Heart right ventricle (tissue), 16 donors: ENCODE data around the gene ZNF800. TPM values are rescaled to one million over a fixed set of nuclear protein-coding genes. Genes with fewer than 3 reads are reported as not detected.

Experiments used
- ATAC-seq, 8 donors: fragments of 200-7000 bp; cut with Tn5 transposase; one replicate each; pipeline ENCODE4 v1.9.1; 2020; ENCODE audit warnings: mild to moderate bottlenecking in 8 of 8, moderate library complexity in 8 of 8, moderate number of reproducible peaks in 1 of 8
- DNase-seq, 2 donors: peaks; one replicate each; pipeline ENCODE4 v3.0.0-alpha.2; 2020
- H3K27ac ChIP-seq, 10 donors: fragments of 200-600 bp; sonication (generic) in 2 of 10; one replicate each; pipeline versions ENCODE4 v1.5.0 to v1.8.0; 2020 to 2022; ENCODE audit warnings: mild to moderate bottlenecking in 3 of 10
- H3K27me3 ChIP-seq, 7 donors: fragments of 200-600 bp; one replicate each; pipeline ENCODE4 v1.8.0; 2021 to 2022; ENCODE audit warnings: mild to moderate bottlenecking in 2 of 7
- H3K36me3 ChIP-seq, 9 donors: fragments of 200-600 bp; sonication (generic) in 1 of 9; one replicate each; pipeline versions ENCODE4 v1.5.0 to v1.8.0; 2020 to 2022; ENCODE audit warnings: mild to moderate bottlenecking in 2 of 9
- H3K4me1 ChIP-seq, 9 donors: fragments of 200-600 bp; sonication (generic) in 1 of 9; one replicate each; pipeline versions ENCODE4 v1.5.0 to v1.8.0; 2020 to 2022; ENCODE audit warnings: mild to moderate bottlenecking in 4 of 9
- H3K4me3 ChIP-seq, 10 donors: fragments of 200-600 bp; sonication (generic) in 2 of 10; one replicate each; pipeline versions ENCODE4 v1.5.0 to v1.8.0; 2020 to 2022; ENCODE audit warnings: mild to moderate bottlenecking in 7 of 10, moderate library complexity in 2 of 10
- H3K9me3 ChIP-seq, 11 donors: fragments of 200-600 bp in 10 of 11; sonication (generic) in 2 of 11; one replicate each; pipeline versions ENCODE4 v1.5.0 to v1.8.0; 2013 to 2022; ENCODE audit warnings: mild to moderate bottlenecking in 2 of 11, control low read depth in 1 of 11, moderate library complexity in 1 of 11
- CTCF ChIP-seq, 9 donors: fragments of 200-600 bp; sonication (generic) in 2 of 9; IDR thresholded peaks; one replicate each; pipeline versions ENCODE4 v1.5.0 to v1.8.0; 2021 to 2022; ENCODE audit warnings: antibody characterized with exemption in 9 of 9, mild to moderate bottlenecking in 5 of 9, moderate library complexity in 1 of 9
- WGBS, 2 donors: extraction: QIAGEN DNeasy Blood & Tissue Kit; methylation state at CpG; one replicate each; pipeline ENCODE4 v1.1.7; 2013; ENCODE audit warnings: inconsistent platforms in 1 of 2; 5-methylcytosine and 5-hydroxymethylcytosine counted together
- intact Hi-C, 10 donors: fragments of 100-400 bp; cut with DNase I; formaldehyde crosslinking; loops; one replicate each; pipeline versions ENCODE4 v1.11.1 to v1.14.2; 2022
- polyA plus RNA-seq, 2 donors: library from polyadenylated mRNA; stranded (reverse); fragments of 200-250 nt; gene quantifications; one replicate each; pipeline ENCODE4 v1.2.3, GENCODE V29; 2013
- total RNA-seq, 10 donors: library from RNA; stranded (reverse); fragmentation: NEBNext Ultra II Directional in 3 of 10; extraction: Animal tissue kit (Norgen Biotek cat#: 25700) in 3 of 10; gene quantifications; one replicate each; pipeline versions ENCODE4 v1.2.1 to v1.2.4, GENCODE V29; 2021 to 2023
- donor health status: Arrhythmogenic right ventricular cardiomyopathy.
- donor health status: ischemic (EF 13 %, LVEDD 7.1; RV severe dilation, severe dysfunction).
- donor health status: healthy with polysubstance abuse.
- donor health status: DM: no; HTN: yes; CAD: no.
- donor health status: DM: no; HTN: no; CAD: no.
- donor health status: ischemic (EF 25% LVEDD 6.9; RV normal size, moderate dysfunction).
- donor health status: ischemic (EF 25% LVEDD 5.7; RV mildly dilated, moderate dysfunction).
- donor health status: healthy.
- donor health status: DM: yes; HTN: yes; CAD: no.
- donor health status: Ischemic cardiomyopathy.
- donor health status: ischemic (EF 35%, LVEDD 5.7; RV mildly dilated, moderate dysfunction).
- donor health status: nonischemic (EF 11% LVEDD 7.7; RV severe dilation, severe dysfunction).
- donor health status: DM: yes; HTN: yes; CAD: no.
- donor health status: PGD.
- donor health status: ischemic (EF 29% LVEDD 5.4; RV normal size, mild dysfunction).
- donor health status: nonischemic (EF 23%, LVEDD 6.1; RV moderate dilation, normal function).

Gene ZNF800
- total and polyA plus RNA-seq, 12 donors, result 3.4 to 35.8 (median 23.2) TPM

DNA sequence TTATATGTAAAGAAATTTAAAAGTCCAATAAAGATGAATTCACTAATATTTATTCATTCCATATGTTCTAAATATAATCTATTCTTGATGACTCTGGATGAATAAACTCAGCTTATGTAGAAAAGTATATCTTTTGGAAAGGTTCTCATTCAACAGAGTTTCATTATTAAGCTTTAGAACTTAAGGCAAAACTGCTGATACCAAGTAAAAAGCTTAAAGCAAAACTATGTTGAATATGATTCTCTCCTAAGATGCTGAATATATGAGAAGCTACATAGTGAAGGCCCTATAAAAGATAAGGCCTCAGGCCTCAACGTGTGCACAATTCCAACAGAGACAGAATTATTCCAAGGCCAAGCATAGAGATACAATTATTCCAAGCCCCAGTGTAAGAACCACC, 30.8 kb downstream of the ZNF800 start:
- peaks cover 0 to 77% (median 4%) of the 10 kb centered on the region in 9 donors for H3K36me3 ChIP-seq
- no peaks in the 10 kb centered on the region for H3K9me3 ChIP-seq
- no peaks in the 10 kb centered on the region for H3K27me3 ChIP-seq
- DNase-seq, result no peak
- H3K27ac ChIP-seq, result no peak overlapping the region
- no peak for ATAC-seq
- peaks cover 0 to 13% (median 0%) of the 10 kb centered on the region in 9 donors for H3K4me1 ChIP-seq
- TF ChIP-seq CTCF (IDR thresholded peaks at IDR 0.05), result no peak
- no peak overlapping the region for H3K4me3 ChIP-seq
- intact Hi-C loops, result no loop called here
- 88 to 91% methylated on average over 1 of the region's 1 CpG for WGBS, 2 donors

GRCh38 chr7:127359011-127359410, 33.5 kb downstream of the ZNF800 start:
- DNase-seq (no peak), ATAC-seq (no peak)
- WGBS, 2 donors, result 98 to 100% methylated on average over 1 of the region's 1 CpG
- intact Hi-C loops, result no loop called here
- TF ChIP-seq CTCF (IDR thresholded peaks at IDR 0.05), result no peak
- Histone ChIP-seq H3K4me1 (peaks cover 0 to 13% (median 0%) of the 10 kb centered on the region in 9 donors), H3K36me3 (peaks cover 0 to 76% (median 4%) of the 10 kb centered on the region in 9 donors), H3K27me3 (no peaks in the 10 kb centered on the region), H3K27ac (no peak overlapping the region), H3K9me3 (no peaks in the 10 kb centered on the region), H3K4me3 (no peak overlapping the region)

- intact Hi-C loops, result no loop called here
- H3K36me3 ChIP-seq, result peaks cover 0 to 36% (median 0%) of the 10 kb centered on the region in 9 donors
- no peak overlapping the region for H3K27ac ChIP-seq
- TF ChIP-seq CTCF (IDR thresholded peaks at IDR 0.05), result no peak
- ATAC-seq (no peak), DNase-seq (no peak)
- H3K9me3 ChIP-seq, result no peaks in the 10 kb centered on the region
- H3K27me3 ChIP-seq, result no peaks in the 10 kb centered on the region
- H3K4me1 ChIP-seq, result no peaks in the 10 kb centered on the region
- H3K4me3 ChIP-seq, result no peak overlapping the region
Measured at GRCh38 chr7:127353897-127354296, 38.6 kb downstream of the ZNF800 start.

DNA sequence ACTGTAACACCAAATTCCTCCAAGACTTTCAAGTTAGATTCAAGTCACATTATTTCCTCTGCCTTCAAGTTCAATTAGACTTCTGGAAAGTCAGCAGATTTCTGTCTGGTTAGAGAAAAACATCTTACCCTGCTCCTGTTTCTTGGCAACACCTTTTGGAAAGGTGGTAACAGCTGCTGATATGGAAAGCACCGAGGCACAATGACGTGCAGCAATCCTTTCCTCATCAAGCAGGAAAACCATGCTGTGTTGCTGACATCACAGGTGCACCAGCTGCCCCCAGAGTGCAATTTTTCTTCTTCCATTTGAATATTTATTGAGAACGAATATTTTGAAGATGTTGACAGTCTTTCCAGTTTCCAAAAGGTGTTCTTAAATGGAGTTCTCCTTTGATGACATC, 41.9 kb downstream of the ZNF800 start:
- ATAC-seq (no peak), DNase-seq (no peak)
- intact Hi-C loops, result no loop called here
- no peak for TF ChIP-seq CTCF (IDR thresholded peaks at IDR 0.05)
- 45 to 50% methylated on average over 3 of the region's 3 CpGs for WGBS, 2 donors
- peaks cover 0 to 20% (median 0%) of the 10 kb centered on the region in 9 donors for H3K36me3 ChIP-seq
- H3K4me1 ChIP-seq, result peaks cover 0 to 9% (median 0%) of the 10 kb centered on the region in 9 donors
- no peak overlapping the region for H3K4me3 ChIP-seq
- peaks cover 0 to 3% (median 0%) of the 10 kb centered on the region in 7 donors for H3K27me3 ChIP-seq
- no peak overlapping the region for H3K27ac ChIP-seq
- H3K9me3 ChIP-seq, result no peaks in the 10 kb centered on the region
